G401.6 (cell line): ENCODE data around the gene TEKT2.
A peak's percentile ranks its signal among the peaks of the same experiment; 100 is the strongest.

Source experiments
- FAIRE-seq: peaks from 2 replicates; lab custom pipeline; 2012; peaks lifted over from hg19 to GRCh38; lab: Jason Lieb, UNC

The TEKT2 gene, protein sequence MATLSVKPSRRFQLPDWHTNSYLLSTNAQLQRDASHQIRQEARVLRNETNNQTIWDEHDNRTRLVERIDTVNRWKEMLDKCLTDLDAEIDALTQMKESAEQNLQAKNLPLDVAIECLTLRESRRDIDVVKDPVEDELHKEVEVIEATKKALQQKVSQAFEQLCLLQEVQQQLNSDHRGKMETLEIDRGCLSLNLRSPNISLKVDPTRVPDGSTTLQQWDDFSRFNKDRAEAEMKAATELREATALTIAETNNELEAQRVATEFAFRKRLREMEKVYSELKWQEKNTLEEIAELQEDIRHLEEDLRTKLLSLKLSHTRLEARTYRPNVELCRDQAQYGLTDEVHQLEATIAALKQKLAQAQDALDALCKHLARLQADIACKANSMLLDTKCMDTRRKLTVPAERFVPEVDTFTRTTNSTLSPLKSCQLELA

DNA sequence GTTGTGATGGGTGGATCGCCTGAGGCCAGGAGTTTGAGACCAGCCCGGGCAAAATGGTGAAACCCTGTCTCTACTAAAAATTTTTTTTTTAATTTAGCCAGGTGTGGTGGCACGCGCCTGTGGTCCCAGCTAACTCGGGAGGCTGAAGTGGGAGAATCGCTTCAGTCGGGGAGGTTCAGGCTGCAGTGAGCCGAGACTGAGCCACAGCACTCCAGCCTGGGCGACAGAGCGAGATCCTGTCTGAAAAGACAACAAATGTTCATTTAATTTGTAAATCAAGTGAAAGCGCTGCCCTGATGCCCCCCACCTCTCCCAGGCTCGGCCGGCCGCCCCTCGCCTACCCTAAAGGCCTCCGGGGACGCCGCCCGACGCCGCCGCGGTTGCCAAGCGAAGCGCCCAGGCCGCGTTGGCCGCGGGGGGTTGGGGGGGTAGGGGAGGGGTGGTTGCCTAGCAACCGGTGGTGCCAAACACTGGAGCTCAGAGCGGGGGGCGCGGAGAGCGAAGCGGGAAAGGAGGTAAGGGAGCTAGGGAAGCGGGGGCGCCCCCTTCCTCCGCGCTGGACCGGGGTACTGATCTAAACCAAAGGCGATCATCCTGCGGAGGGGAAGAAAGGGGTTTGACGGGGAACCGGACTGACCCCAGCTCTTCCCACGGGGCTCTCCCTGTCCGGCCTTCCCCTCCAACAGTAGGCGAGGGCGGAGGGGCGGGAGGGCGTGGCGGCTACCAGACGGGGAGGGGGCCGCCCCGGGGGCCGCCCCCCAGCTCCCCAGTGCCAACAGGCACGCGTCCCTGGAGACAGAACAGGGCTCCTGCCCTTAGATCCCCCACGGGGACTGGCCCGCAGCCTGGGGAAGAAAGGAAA is at the start of gene TEKT2:
TSS of gene TEKT2 (plus strand) at position 460 of the 862 bp plus-strand sequence. CDS start 828 bp downstream, outside the sequence.
- no peak for FAIRE-seq

DNA sequence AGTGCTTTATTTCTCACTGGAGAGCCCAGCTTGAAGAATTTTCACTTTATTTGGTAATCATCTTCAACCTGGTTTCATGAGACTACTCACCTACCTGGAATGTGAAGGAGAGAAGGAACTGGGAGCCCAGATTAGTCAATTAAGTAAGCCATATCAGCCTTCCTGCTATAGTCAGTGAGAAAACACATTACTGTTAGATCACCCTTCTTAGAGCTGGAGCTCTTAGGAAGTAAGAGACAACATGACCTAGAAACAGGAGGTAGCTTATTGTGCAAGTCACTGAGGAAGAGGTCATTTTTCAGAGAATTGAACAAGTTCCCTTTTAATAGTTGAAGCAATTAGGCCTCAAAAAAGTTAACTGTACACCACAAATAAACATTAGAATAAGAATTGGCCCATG is 49.2 kb upstream of the TEKT2 start:
- FAIRE-seq: peak; percentile 98

DNA sequence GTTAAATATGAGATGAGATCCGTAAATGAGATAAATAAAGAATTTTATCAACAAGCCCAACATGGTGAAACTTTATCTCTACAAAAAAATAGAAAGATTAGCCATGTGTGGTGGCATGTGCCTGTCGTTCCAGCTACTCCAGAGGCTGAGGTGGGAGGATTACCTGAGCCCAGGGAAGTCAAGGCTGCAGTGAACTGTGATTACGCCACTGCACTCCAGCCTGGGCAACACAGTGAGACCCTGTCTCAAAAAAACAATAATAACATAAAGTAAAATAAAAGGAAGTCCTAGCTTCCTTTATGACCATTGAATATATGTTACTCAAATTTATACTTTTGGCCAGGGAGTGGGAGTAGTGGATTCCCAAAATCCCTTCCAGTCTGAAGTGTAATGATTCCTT is 48.7 kb upstream of the TEKT2 start:
- FAIRE-seq: no peak

DNA sequence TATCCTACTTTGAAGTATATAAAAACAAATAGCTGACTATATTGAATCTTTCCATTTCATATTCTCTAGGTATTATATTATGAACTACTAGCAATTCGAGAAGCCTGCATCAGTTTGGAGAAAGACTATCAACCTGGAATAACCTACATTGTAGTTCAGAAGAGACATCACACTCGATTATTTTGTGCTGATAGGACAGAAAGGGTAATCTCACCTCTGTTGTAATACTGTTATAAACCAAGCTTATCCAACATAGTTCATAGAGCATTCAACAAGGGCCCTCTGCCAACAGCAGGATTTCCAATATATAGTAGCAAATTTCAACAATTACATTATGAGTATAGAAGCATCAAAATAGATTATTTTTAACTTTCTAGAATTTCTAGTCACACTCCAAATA is 43.7 kb upstream of the TEKT2 start:
- no peak for FAIRE-seq

DNA sequence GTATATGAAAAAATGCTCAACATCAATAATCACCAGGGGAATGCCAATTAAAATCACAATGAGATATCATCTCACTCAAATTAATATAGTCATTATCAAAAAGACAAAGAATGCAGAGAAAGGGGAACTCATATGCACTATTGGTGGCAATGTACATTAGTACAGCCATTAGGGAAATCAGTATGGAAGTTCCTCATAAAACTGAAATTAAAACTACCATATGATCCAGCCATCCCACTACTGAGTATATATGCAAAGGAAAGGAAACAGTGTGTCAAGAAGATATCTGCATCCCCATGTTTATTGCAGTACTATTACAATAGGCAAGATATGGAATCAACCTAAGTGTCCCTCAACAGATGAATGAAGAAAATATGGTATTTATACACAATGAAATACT is 32.1 kb upstream of the TEKT2 start:
- FAIRE-seq: no peak

DNA sequence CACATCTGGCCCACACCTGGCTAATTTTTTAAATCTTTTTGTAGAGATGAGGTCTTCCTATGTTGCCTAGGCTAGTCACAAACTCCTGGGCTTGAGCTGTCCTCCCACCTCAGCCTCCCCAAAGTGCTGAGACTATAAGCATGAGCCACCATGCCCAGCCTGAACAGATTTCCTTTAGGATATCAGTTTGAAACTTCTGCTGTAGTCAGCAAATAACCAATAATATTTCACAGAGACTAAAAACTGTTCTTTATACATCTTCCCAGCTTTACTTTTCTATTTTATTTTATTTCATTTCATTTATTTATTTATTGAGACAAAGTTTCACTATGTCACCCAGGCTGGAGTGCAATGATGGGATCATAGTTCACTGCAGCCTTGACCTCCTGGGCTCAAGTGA is 29.9 kb upstream of the TEKT2 start:
- FAIRE-seq: no peak

DNA sequence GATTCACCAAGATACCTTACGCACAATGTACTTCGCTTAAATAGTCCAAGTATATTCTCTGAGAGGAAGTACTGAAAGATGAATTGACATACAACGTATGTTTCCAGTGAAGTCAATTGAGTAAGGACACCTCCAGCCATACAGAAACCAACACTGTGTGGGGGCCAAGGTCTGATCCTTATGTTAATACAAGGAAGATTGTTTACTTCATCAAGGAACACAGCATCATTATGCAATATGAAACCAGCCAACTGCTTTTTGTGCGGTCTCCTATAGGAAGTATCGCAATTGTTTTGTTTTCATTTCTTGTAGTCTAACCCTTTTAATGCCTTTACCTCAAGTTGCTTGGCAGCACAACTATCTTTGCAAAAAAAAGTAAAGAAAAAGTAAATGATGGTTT is 28.2 kb upstream of the TEKT2 start:
- FAIRE-seq: no peak

DNA sequence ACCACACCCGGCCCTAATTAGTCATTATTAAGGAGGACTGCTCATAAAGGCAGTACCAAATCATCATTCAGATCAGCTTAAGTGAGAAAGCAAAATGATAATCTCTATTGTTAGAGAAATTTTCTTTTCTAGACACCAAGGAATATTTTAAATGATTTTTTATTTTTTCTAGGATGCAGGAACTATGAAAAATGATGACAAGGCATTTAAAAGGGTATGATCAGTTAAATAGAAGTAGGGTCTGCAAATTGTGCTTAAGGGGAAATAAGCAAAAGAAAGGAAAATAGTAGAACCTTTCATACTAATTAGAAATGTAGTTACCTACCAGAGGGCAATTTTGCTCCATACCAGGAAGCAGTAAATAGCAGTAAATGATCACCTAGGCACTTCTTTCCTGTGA is 21.6 kb upstream of the TEKT2 start:
- FAIRE-seq: no peak

DNA sequence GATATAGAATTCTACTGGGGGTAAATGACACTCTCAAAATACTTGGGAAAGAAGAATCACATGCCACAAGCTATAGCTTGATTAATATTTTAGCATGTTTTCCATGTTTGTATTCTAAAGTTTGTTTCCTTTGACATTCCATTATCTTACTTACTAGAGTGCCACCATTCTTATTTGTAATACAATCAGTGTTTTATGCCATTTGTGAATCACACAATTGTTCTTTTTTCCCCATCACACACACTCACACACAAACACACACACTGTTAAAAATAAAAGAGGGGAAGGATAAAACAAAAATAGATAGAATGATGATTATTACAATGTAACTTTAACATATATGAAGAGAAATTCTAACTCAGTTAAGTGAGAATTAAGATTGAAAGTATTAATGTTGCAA is 16.0 kb upstream of the TEKT2 start:
- peak; percentile 74 for FAIRE-seq

DNA sequence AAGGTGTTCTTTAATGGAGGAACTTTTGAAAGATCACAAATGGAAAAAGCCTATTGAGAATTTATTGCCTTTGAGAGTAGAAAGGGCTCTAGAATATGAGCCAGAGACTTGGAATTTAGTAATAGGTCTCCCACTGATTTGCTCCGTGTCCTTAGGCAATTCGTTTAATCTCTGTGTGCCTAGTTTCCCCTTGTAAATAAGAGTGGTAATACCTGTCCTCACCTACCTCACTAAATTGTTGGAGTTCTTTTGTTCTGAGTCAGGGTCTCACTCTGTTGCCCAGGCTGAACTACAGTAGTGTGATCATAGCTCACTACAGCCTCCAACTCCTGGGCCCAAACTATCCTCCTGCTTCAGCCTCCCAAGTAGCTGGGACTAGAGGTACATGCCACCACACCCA is 15.0 kb upstream of the TEKT2 start:
- peak; percentile 100 for FAIRE-seq

DNA sequence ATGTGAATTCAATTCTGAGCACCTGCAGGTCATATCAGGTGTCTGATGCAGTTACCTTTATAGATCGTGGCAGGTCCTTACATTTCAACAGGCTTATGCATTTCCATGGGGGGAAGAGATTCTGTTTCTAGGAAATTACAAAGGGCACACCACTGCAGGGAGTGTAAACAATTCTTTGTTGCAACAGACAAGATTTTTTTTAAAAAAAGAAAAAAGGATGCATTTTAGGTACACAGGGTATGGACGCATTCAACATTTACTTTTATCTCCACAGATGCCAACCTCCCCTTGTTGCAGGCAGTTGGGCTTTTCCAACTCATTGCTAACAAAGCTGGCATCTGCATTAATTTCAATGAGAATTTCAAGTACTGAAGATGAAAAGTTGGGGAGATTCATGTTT is 13.5 kb upstream of the TEKT2 start:
- peak; percentile 21 for FAIRE-seq

DNA sequence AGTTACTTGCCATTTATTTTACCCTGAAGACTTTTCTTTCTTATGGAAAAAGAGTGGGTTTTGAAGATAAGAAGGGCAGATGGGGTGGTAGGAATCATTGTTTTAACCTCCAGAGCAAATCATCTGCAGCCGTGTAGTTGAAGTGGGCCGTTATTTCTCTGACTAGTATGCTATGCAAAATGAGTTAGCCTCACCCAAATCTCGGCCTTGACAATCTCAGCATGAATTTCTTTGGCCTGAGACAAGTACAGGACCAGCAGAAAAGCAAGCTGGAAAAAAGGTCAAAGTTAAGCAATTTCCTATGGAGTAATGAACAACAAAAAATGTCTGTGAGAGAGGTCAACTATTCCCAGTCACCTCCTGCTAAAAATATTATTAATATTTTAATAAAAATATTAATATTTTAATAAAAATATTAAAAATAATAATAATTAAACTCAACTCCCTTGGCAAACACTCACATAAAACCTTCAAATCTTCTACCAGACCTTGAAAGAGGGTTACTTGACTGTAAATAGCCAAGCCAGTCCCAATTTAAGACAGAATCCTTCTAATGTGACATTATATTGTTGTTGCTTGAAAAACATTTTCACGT is 6.8 kb upstream of the TEKT2 start:
- no peak for FAIRE-seq

DNA sequence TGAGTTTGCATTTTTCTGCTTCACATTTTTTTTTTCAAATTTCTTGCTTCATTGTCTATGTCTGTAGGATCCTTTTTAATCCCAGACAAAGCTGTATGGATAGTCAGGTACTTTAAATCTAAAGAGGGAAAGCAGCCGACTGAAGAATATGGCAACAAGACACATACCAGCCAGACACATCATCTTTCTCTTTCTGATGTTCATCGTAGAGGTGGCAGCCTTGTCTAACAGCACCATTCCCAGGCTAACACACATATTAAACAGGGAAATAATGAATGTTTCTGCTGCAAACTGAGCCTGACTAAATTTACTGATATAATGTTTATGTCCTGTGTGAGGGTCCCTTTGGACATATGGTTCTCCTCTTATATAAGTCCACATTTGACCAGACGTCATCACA is 3.7 kb upstream of the TEKT2 start:
- FAIRE-seq: no peak

DNA sequence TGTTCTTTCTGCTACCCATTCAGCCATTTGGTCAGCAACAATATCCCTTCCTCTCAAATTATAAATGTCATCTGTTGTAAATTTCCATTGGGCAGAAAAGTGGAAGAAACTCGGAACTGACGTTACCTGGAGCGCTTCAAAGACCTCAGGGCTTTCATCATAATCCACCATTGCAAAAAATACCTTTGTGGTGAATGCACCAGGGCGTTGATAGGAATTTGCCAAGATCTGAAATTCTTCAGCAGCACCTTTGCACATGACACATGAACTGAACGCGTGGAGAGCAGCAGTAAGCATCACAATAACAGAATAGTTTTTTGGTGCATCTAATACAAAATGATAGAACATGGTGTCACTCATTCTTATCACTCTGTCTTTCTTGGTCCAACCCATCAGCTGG is 3.1 kb upstream of the TEKT2 start:
- FAIRE-seq: no peak

DNA sequence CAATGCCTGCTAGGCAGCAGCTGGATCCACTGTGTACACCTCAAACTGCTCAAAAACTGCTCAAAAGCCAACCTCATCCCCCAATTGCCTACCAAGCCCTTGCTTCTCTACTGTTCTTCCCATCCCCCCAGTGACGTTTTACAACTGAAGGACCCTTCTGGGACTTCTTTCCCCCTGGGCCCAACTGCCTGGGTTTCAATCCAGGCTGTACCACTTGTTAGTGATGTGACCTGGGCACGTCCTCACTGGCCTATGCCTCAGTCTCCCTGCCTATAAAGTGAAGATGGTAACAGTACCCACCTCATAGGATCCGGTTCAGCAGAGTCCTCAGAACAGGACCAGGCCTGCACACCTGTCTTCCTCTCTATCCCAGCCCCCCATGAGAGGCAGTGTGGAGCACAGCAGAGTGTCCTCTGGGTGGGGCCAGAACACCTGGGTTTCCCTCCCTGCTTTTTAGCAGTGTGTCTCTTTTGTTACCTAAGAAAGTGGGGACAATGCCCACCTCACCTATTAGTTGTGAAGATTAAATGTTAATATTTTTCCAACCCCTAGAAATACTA is 1.9 kb upstream of the TEKT2 start:
- FAIRE-seq: no peak

DNA sequence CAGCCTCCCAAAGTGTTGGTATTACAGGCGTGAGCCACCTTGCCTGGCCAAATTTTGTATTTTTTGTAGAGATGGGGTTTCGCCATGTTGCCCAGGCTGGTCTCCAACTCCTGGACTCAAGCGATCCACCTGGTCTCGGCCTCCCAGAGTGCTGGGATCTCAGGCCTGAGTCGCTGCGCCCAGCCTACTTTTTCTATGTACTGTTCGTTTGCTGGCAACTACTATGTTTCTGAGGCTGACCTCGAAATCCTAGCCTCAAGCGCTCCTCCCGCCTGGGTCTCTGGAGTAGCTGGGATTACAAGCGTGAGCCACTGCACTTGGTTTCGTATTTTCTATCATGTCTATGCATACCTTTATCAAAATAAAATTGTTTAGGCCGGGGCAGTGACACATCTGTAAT is 675 bp upstream of the TEKT2 start:
- FAIRE-seq: no peak

DNA sequence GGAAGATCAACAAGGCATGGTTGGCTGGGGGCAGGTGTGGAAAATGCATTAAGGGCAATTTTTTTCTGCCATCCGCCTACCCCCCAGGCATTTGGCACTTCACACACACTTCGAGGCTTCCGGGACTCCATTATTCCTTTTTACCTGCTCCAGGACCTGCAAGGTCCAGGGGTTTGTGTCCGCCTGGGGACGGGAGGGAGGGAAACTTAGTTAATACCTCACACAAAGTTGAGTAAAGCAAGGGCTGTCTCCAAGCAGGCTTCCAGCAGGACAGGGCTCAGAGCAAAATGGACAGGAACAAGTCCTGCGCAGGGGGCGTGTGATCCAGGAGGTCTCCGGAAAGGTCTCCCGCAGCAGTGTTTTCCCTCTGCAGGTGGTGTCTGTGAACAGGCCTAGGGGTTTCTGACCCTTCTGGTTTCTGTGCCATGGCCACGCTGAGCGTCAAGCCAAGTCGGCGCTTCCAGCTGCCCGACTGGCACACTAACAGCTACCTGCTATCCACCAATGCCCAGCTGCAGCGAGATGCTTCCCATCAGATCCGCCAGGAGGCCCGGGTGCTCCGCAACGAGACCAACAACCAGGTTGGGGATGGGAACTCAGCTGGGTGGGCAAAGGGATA is 712 bp downstream of the TEKT2 start:
- FAIRE-seq: no peak

DNA sequence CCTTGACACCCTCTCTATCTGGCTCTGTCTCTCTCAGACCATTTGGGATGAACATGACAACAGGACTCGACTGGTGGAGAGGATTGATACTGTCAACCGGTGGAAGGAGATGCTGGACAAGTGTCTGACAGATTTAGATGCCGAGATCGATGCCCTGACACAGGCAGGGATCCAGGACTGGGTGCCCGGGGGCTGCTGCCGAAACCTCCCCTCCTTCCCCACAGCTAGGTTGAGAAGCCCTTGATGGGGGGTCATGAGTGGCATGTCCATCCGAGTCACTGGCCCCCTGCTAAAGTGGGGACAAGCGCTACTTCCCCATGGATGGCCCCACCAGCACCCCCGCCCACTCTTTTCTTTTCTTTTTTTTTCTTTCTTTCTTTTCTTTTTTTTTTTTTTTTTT is 1.2 kb downstream of the TEKT2 start:
- no peak for FAIRE-seq

DNA sequence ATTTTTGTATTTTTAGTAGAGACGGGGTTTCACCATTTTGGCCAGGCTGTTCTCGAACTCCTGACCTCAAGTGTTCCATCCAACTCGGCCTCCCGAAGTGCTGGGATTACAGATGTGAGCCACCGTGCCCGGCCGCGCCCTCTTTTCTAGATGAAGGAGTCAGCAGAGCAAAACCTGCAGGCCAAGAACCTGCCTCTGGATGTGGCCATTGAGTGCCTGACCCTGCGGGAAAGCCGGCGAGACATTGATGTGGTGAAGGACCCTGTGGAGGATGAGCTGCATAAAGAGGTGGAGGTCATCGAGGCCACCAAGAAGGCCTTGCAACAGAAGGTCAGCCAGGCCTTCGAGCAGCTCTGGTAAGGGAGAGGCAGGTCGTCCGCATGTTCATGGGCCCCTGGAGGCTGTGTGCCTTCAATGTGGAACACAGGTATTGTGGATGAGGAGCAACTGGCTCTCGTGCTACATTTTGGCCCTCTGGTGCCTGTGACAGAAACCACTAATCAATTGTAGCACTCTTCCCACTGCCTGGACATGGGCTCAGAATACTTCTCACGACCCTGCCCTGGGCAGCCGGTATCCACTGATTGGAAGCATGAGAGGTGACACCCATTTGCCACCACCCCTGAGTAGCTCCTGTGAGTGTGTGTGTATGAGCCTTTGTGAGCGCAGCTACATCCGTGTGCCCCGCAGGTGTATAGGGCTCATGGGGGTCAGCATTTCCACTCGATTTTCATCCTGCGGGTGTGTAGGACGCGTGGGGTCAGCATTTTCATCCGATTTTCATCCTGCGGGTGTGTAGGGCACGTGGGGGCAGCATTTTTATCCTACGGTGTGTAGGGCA is 2.0 kb downstream of the TEKT2 start:
- FAIRE-seq: no peak

DNA sequence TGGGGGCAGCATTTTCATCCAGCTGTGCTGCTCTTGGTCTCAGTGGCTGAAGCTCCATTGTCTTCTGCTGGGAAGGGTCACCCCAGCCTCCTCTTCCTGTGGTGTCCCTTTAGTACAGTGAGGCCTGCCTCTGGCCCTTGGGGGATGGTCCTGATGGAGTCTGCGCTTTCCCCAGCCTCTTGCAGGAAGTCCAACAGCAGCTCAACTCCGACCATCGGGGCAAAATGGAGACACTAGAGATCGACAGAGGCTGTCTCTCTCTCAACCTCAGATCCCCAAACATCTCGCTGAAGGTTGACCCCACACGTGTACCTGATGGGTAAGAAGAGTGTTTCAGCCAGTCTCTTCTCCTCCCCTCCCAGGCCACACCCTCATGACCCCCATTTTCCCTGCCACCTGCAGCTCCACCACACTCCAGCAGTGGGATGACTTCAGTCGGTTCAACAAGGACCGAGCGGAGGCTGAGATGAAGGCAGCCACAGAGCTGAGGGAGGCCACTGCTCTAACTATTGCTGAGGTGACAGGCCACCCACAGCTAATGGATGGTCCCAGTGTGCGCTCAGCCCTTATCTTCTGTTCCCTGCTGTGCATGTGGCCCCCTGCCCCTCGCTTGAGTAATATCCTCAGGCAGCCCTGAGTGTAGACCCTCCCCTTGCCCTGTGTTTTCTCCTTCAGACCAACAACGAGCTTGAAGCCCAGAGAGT is 2.8 kb downstream of the TEKT2 start:
- FAIRE-seq: no peak
